Stimulated activated memory B cell treated with anti-CD40 and anti-IgM and Interleukin-4, amounts not matched to agents 10 μg/mL and 1 μg/mL and 100 μg/mL, for 72 hours (primary cell): ENCODE measurements around the gene BTRC.
A peak's percentile ranks its signal among the peaks of the same experiment; 100 is the strongest.

Experiments used
- ATAC-seq: fragments of 150-1000 bp; cut with Tn5 transposase; 2 replicates; pipeline ENCODE4 v1.10.0; 2021
- H3K27ac Mint-ChIP-seq: one replicate; pipeline ENCODE4 v1.8.0; 2022; ENCODE audit warnings: mild to moderate bottlenecking, mixed read lengths
- H3K27me3 Mint-ChIP-seq: one replicate; pipeline ENCODE4 v1.8.0; 2022; ENCODE audit warnings: mixed read lengths
- H3K36me3 Mint-ChIP-seq: one replicate; pipeline ENCODE4 v1.8.0; 2022; ENCODE audit warnings: mixed read lengths
- H3K4me1 Mint-ChIP-seq: one replicate; pipeline ENCODE4 v1.8.0; 2022; ENCODE audit warnings: mixed read lengths
- H3K4me3 Mint-ChIP-seq: one replicate; pipeline ENCODE4 v1.8.0; 2022; ENCODE audit warnings: mild to moderate bottlenecking, moderate library complexity, mixed read lengths
- H3K9me3 Mint-ChIP-seq: one replicate; pipeline ENCODE4 v1.8.0; 2022; ENCODE audit warnings: mixed read lengths

Gene BTRC

GRCh38 chr10:101529725-101530553 is 176.0 kb downstream of the BTRC start:
- H3K36me3 Mint-ChIP-seq, result peaks cover 13% of the 10 kb centered on the region
- ATAC-seq, result no peak
- no peak overlapping the region for H3K4me3 Mint-ChIP-seq
- H3K27ac Mint-ChIP-seq, result no peak overlapping the region
- no peaks in the 10 kb centered on the region for H3K9me3 Mint-ChIP-seq
- no peaks in the 10 kb centered on the region for H3K27me3 Mint-ChIP-seq
- H3K4me1 Mint-ChIP-seq, result no peaks in the 10 kb centered on the region

- Mint-ChIP-seq H3K4me3 (no peak overlapping the region), H3K36me3 (peaks cover 45% of the 10 kb centered on the region), H3K27me3 (no peaks in the 10 kb centered on the region), H3K9me3 (no peaks in the 10 kb centered on the region), H3K27ac (no peak overlapping the region), H3K4me1 (no peaks in the 10 kb centered on the region)
- ATAC-seq, result no peak
These were observed 182.0 kb downstream of the BTRC start for GRCh38 chr10:101535949-101536348.

- Mint-ChIP-seq H3K36me3 (peaks cover 45% of the 10 kb centered on the region), H3K4me3 (no peak overlapping the region), H3K27me3 (no peaks in the 10 kb centered on the region), H3K9me3 (no peaks in the 10 kb centered on the region), H3K27ac (no peak overlapping the region), H3K4me1 (no peaks in the 10 kb centered on the region)
- no peak for ATAC-seq
These were observed 182.8 kb downstream of the BTRC start for GRCh38 chr10:101536800-101537199.

- Mint-ChIP-seq H3K27ac (no peak overlapping the region), H3K9me3 (no peaks in the 10 kb centered on the region), H3K36me3 (peaks cover 49% of the 10 kb centered on the region), H3K4me1 (no peaks in the 10 kb centered on the region), H3K4me3 (no peak overlapping the region), H3K27me3 (no peaks in the 10 kb centered on the region)
- no peak for ATAC-seq
These were observed 184.5 kb downstream of the BTRC start for GRCh38 chr10:101538446-101538845.

- H3K4me3 Mint-ChIP-seq, result no peak overlapping the region
- H3K4me1 Mint-ChIP-seq, result no peaks in the 10 kb centered on the region
- H3K36me3 Mint-ChIP-seq, result peaks cover 45% of the 10 kb centered on the region
- no peak overlapping the region for H3K27ac Mint-ChIP-seq
- H3K9me3 Mint-ChIP-seq, result no peaks in the 10 kb centered on the region
- H3K27me3 Mint-ChIP-seq, result no peaks in the 10 kb centered on the region
- no peak for ATAC-seq
These were observed 191.9 kb downstream of the BTRC start for GRCh38 chr10:101545898-101546297.

- no peak for ATAC-seq
- Mint-ChIP-seq H3K36me3 (peaks cover 52% of the 10 kb centered on the region), H3K9me3 (no peaks in the 10 kb centered on the region), H3K27ac (no peak overlapping the region), H3K4me1 (no peaks in the 10 kb centered on the region), H3K27me3 (no peaks in the 10 kb centered on the region), H3K4me3 (no peak overlapping the region)
These were observed 197.0 kb downstream of the BTRC start for GRCh38 chr10:101550965-101551364.

GRCh38 chr10:101552442-101552841 is 198.5 kb downstream of the BTRC start:
- no peak overlapping the region for H3K27ac Mint-ChIP-seq
- no peak overlapping the region for H3K4me3 Mint-ChIP-seq
- no peaks in the 10 kb centered on the region for H3K9me3 Mint-ChIP-seq
- H3K27me3 Mint-ChIP-seq, result no peaks in the 10 kb centered on the region
- no peak for ATAC-seq
- H3K4me1 Mint-ChIP-seq, result no peaks in the 10 kb centered on the region
- peaks cover 43% of the 10 kb centered on the region for H3K36me3 Mint-ChIP-seq

- no peak overlapping the region for H3K4me3 Mint-ChIP-seq
- no peaks in the 10 kb centered on the region for H3K9me3 Mint-ChIP-seq
- H3K36me3 Mint-ChIP-seq, result peaks cover 21% of the 10 kb centered on the region
- peaks cover 13% of the 10 kb centered on the region for H3K4me1 Mint-ChIP-seq
- no peak overlapping the region for H3K27ac Mint-ChIP-seq
- ATAC-seq, result no peak
- peaks cover 19% of the 10 kb centered on the region for H3K27me3 Mint-ChIP-seq
These were observed 203.6 kb downstream of the BTRC start for GRCh38 chr10:101557541-101557940.

GRCh38 chr10:101558204-101558603 is 204.2 kb downstream of the BTRC start:
- Mint-ChIP-seq H3K27me3 (peaks cover 26% of the 10 kb centered on the region), H3K4me1 (peaks cover 13% of the 10 kb centered on the region), H3K27ac (no peak overlapping the region), H3K4me3 (no peak overlapping the region), H3K9me3 (no peaks in the 10 kb centered on the region), H3K36me3 (peaks cover 15% of the 10 kb centered on the region)
- ATAC-seq, result no peak

GRCh38 chr10:101558671-101559595 is 205.0 kb downstream of the BTRC start:
- Mint-ChIP-seq H3K27me3 (peaks cover 33% of the 10 kb centered on the region), H3K9me3 (no peaks in the 10 kb centered on the region), H3K4me3 (no peak overlapping the region), H3K36me3 (peaks cover 7% of the 10 kb centered on the region), H3K27ac (no peak overlapping the region), H3K4me1 (peaks cover 13% of the 10 kb centered on the region)
- peak; percentile 14 for ATAC-seq

- Mint-ChIP-seq H3K4me1 (peaks cover 13% of the 10 kb centered on the region), H3K27me3 (peaks cover 40% of the 10 kb centered on the region), H3K27ac (no peak overlapping the region), H3K4me3 (no peak overlapping the region), H3K9me3 (no peaks in the 10 kb centered on the region), H3K36me3 (no peaks in the 10 kb centered on the region)
- no peak for ATAC-seq
These were observed 205.8 kb downstream of the BTRC start for GRCh38 chr10:101559596-101560297.

GRCh38 chr10:101560298-101561067 is 206.5 kb downstream of the BTRC start:
- no peak overlapping the region for H3K4me3 Mint-ChIP-seq
- H3K36me3 Mint-ChIP-seq, result no peaks in the 10 kb centered on the region
- H3K9me3 Mint-ChIP-seq, result no peaks in the 10 kb centered on the region
- ATAC-seq, result no peak
- peaks cover 13% of the 10 kb centered on the region for H3K4me1 Mint-ChIP-seq
- peaks cover 48% of the 10 kb centered on the region for H3K27me3 Mint-ChIP-seq
- H3K27ac Mint-ChIP-seq, result no peak overlapping the region

- no peaks in the 10 kb centered on the region for H3K36me3 Mint-ChIP-seq
- no peak overlapping the region for H3K27ac Mint-ChIP-seq
- peaks cover 16% of the 10 kb centered on the region for H3K4me1 Mint-ChIP-seq
- H3K4me3 Mint-ChIP-seq, result no peak overlapping the region
- no peaks in the 10 kb centered on the region for H3K9me3 Mint-ChIP-seq
- ATAC-seq, result no peak
- peaks cover 56% of the 10 kb centered on the region for H3K27me3 Mint-ChIP-seq
These were observed 207.3 kb downstream of the BTRC start for GRCh38 chr10:101561068-101561915.

- Mint-ChIP-seq H3K36me3 (no peaks in the 10 kb centered on the region), H3K27me3 (peaks cover 65% of the 10 kb centered on the region), H3K27ac (no peak overlapping the region), H3K4me3 (no peak overlapping the region), H3K4me1 (peaks cover 25% of the 10 kb centered on the region), H3K9me3 (no peaks in the 10 kb centered on the region)
- no peak for ATAC-seq
These were observed 208.3 kb downstream of the BTRC start for GRCh38 chr10:101562231-101562630.
